Esophagus (tissue), 2 donors: Measurements from ENCODE around the gene BEND7. TPM values are rescaled to one million over a fixed set of nuclear protein-coding genes. Genes with fewer than 3 reads are reported as not detected.
"Not testable (repeated sequence)": the region's sequence is repeated elsewhere in the genome, so short reads cannot be mapped to it uniquely, and the experiment has no call there.

Source experiments
- H3K27ac ChIP-seq, 2 donors: one replicate each; pipeline ENCODE4 v1.5.1; 2013; ENCODE audit warnings: low read depth in 2 of 2, mild to moderate bottlenecking in 2 of 2, inconsistent platforms in 1 of 2, low read length in 1 of 2, moderate library complexity in 1 of 2
- H3K27me3 ChIP-seq, 2 donors: one replicate each; pipeline ENCODE4 v1.6.1; 2013; ENCODE audit warnings: low read length in 2 of 2, control low read depth in 1 of 2, mild to moderate bottlenecking in 1 of 2; ENCODE audit not compliant: insufficient read depth in 2 of 2, control insufficient read depth in 1 of 2
- H3K36me3 ChIP-seq, 2 donors: one replicate each; pipeline ENCODE4 v1.6.1; 2013; ENCODE audit warnings: low read length in 1 of 2; ENCODE audit not compliant: control insufficient read depth in 2 of 2, insufficient read depth in 2 of 2
- H3K4me1 ChIP-seq, 2 donors: one replicate each; pipeline ENCODE4 v1.6.1; 2013; ENCODE audit warnings: low read length in 1 of 2; ENCODE audit not compliant: control insufficient read depth in 2 of 2, insufficient read depth in 2 of 2
- H3K4me3 ChIP-seq, 2 donors: one replicate each; pipeline ENCODE4 v1.5.1; 2013; ENCODE audit warnings: low read length in 2 of 2, mild to moderate bottlenecking in 2 of 2, low read depth in 1 of 2, moderate library complexity in 1 of 2
- H3K9me3 ChIP-seq, 2 donors: one replicate each; pipeline ENCODE4 v1.6.1; 2013; ENCODE audit warnings: mild to moderate bottlenecking in 2 of 2, low read depth in 1 of 2, low read length in 1 of 2, moderate library complexity in 1 of 2; ENCODE audit not compliant: control insufficient read depth in 2 of 2, insufficient read depth in 1 of 2
- WGBS, 2 donors: extraction: QIAGEN DNeasy Blood & Tissue Kit; methylation state at CpG; one replicate each; pipeline ENCODE4 v1.1.7; 2013; 5-methylcytosine and 5-hydroxymethylcytosine counted together
- polyA plus RNA-seq, 2 donors: library from polyadenylated mRNA; stranded (reverse); fragments of 200-250 nt; gene quantifications; one replicate each; pipeline ENCODE4 v1.2.3, GENCODE V29; 2013
- donor health status: healthy with polysubstance abuse.
- donor health status: Bipolar disorder and iron deficiency.

BEND7 gene
- polyA plus RNA-seq, 2 donors, result 1.1 to 1.9 TPM

DNA sequence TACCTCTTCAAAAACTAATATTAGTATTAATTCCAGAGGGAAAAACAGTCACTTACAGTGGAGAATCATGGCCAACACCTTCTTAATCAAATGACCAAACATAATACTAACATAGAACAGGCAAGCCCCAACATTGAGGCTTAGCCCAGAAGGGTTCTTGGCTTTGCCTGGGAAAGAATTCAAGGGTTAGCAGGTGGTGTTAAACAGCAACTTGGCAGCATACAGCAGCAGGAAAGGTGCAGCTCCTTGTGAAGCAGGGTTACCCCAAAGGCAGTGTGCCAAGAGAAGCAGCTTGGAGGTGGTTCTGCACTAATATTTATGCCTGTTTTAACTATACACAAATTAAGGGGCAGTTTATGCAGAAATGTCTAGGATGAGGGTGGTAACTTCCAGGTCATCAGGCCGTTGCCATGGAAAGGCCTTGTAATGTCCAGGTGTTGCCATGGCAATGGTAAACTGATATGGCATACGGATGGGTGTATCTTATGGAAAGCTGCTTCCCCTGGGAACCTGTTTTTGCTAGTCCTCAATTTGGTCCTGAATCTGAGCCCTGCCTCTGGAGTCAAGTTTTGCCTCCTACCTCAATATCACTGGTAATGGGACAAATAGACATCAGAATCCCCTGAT is 27.2 kb upstream of the BEND7 start:
- H3K36me3 ChIP-seq, result no peaks in the 10 kb centered on the region
- H3K4me1 ChIP-seq, result peaks cover 0 to 1% of the 10 kb centered on the region in 2 donors
- H3K27me3 ChIP-seq, result no peaks in the 10 kb centered on the region
- no peak overlapping the region for H3K4me3 ChIP-seq
- H3K27ac ChIP-seq, result no peak overlapping the region
- no peaks in the 10 kb centered on the region for H3K9me3 ChIP-seq
- 35 to 56% methylated on average over 2 of the region's 2 CpGs for WGBS, 2 donors

DNA sequence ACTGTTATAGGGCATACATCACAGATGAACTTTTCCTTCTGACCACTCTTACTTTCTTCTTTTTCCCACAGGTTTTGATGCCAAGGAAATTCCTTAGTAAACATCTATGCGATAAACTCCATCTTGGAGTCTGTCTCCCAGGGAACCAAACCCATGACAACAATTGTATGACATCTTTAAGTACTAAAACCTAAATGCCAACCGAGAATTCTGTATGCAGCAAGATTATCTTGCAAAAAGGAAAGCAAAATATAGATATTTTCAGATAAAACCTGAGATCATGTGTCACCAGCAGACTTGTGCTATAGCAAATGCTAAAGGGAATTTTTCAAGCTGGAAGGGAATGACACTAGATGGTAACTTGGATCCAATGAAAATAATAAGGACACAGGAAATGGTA is 22.0 kb upstream of the BEND7 start:
- Histone ChIP-seq H3K27ac (no peak overlapping the region), H3K27me3 (no peaks in the 10 kb centered on the region), H3K36me3 (no peaks in the 10 kb centered on the region), H3K4me3 (no peak overlapping the region), H3K4me1 (no peaks in the 10 kb centered on the region), H3K9me3 (peaks cover 0 to 2% of the 10 kb centered on the region in 2 donors)
- 73 to 84% methylated on average over 2 of the region's 2 CpGs for WGBS, 2 donors

DNA sequence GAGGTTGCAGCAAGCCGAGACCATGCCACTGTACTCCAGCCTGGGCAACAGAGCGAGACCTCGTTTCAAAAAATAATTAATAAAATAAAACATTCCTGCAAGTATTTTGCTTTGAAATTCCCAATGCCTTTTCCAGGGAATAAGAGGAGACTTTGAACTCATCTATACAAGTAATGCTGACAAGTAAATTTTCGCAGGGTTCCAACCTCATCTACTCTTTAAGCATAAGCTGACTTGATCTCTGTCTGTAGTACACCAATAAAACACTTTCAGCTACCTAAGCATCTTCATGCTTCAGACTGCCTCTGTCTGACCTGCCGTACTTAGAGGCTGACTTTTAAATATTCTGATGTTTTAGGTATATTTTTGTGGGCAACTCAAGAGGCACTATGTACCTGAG is 13.7 kb upstream of the BEND7 start:
- Histone ChIP-seq H3K4me1 (no peaks in the 10 kb centered on the region), H3K27me3 (peaks cover 0 to 3% of the 10 kb centered on the region in 2 donors), H3K36me3 (no peaks in the 10 kb centered on the region), H3K9me3 (no peaks in the 10 kb centered on the region), H3K4me3 (no peak overlapping the region), H3K27ac (no peak overlapping the region)
- 84 to 87% methylated on average over 5 of the region's 5 CpGs for WGBS, 2 donors

DNA sequence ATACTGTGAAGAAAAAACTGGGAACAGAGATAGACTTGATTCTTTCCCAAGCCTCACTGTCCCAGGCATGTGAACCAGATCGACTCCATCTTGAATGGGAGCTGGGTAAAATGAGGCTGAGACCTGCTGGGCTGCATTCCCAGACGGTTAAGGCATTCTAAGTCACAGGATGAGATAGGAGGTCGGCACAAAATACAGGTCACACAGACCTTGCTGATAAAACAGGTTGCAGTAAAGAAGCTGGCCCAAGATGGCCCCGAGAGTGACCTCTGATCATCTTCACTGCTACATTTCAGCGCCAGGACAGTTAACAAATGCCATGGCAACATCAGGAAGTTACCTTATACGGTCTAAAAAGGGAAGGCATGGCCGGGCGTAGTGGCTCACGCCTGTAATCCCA is 9.2 kb upstream of the BEND7 start:
- not testable (repeated sequence) for H3K27me3 ChIP-seq, H3K36me3 ChIP-seq, H3K27ac ChIP-seq, H3K9me3 ChIP-seq, H3K4me1 ChIP-seq, H3K4me3 ChIP-seq
- 61 to 69% methylated on average over 9 of the region's 9 CpGs for WGBS, 2 donors

DNA sequence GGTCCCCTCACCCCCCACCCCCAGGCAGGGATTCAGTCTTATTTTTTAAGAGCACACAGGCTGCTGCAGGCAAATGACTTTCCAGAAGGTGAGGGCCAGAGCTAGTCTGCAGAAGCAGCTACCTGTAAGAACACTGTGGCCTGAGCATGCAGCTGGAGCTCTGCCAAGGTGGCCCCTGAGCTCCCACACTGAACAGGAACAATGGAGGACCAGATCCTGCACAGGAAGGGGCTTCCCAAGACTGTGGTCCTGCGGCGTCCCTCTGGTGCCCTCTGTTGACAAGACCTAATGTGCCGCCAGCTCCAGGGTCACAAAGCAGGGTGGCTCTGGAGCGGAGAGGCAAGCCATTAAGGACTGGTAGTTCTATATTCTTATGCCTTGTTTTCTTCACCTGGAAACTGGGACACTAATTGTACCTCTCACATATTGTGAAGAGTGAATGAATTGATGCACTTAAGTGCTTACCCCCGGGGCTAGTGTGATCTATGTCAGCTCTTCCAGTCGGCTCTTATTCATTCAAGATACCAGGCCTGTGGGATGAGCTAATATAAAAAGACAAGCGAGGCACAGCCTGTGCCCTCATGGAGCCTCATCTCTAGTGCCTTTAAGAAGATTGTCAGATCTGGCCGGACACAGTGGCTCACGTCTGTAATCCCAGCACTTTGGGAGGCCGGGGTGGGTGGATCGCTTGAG is 8.0 kb upstream of the BEND7 start:
- no peaks in the 10 kb centered on the region for H3K4me1 ChIP-seq
- WGBS, 2 donors, result 56 to 57% methylated on average over 11 of the region's 11 CpGs
- no peak overlapping the region for H3K27ac ChIP-seq
- no peaks in the 10 kb centered on the region for H3K9me3 ChIP-seq
- H3K4me3 ChIP-seq, result no peak overlapping the region
- no peaks in the 10 kb centered on the region for H3K36me3 ChIP-seq
- H3K27me3 ChIP-seq, result peaks cover 0 to 3% of the 10 kb centered on the region in 2 donors

DNA sequence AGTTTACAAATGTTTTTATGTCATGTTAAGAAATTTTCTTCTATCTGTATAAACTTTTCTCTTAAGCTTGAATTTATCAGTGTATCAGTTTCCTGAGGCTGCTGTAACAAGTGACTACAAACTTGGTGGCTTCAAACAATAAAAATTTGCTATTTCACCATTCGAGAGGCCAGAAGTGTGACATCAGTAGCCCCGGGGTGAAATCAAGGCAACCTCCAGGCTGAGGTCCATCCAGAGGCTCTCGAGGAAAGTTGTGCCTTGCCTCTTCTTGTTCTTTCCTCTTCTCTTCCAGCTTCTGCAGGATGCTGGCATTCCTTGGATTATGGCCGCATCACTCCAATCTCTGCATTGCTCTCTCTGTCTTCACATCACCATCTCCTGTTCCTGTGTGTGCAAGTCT is 6.5 kb upstream of the BEND7 start:
- WGBS, 2 donors, result 89 to 92% methylated on average over 4 of the region's 4 CpGs
- H3K9me3 ChIP-seq, result no peaks in the 10 kb centered on the region
- H3K4me3 ChIP-seq, result no peak overlapping the region
- H3K27ac ChIP-seq, result no peak overlapping the region
- peaks cover 0 to 3% of the 10 kb centered on the region in 2 donors for H3K27me3 ChIP-seq
- H3K36me3 ChIP-seq, result no peaks in the 10 kb centered on the region
- no peaks in the 10 kb centered on the region for H3K4me1 ChIP-seq

DNA sequence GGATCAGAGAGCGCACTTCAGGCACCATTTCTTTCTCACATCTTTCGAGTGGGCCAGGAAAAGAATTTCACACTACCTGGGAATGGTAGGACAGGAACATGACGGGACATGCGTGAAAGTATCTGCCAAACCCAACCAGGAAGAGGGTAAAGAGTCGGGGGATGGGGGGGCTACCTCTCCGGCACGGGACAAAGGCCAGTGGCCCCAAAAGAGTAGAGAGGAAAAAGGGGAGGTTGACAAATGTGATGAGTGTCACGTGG is 830 bp upstream of the BEND7 start:
- WGBS, 2 donors, result 37 to 40% methylated on average over 8 of the region's 8 CpGs
- Histone ChIP-seq H3K36me3 (no peaks in the 10 kb centered on the region), H3K27me3 (no peaks in the 10 kb centered on the region), H3K4me1 (no peaks in the 10 kb centered on the region), H3K27ac (peak overlapping the region in 1 of 2 donors; percentile 22), H3K4me3 (no peak overlapping the region), H3K9me3 (no peaks in the 10 kb centered on the region)

DNA sequence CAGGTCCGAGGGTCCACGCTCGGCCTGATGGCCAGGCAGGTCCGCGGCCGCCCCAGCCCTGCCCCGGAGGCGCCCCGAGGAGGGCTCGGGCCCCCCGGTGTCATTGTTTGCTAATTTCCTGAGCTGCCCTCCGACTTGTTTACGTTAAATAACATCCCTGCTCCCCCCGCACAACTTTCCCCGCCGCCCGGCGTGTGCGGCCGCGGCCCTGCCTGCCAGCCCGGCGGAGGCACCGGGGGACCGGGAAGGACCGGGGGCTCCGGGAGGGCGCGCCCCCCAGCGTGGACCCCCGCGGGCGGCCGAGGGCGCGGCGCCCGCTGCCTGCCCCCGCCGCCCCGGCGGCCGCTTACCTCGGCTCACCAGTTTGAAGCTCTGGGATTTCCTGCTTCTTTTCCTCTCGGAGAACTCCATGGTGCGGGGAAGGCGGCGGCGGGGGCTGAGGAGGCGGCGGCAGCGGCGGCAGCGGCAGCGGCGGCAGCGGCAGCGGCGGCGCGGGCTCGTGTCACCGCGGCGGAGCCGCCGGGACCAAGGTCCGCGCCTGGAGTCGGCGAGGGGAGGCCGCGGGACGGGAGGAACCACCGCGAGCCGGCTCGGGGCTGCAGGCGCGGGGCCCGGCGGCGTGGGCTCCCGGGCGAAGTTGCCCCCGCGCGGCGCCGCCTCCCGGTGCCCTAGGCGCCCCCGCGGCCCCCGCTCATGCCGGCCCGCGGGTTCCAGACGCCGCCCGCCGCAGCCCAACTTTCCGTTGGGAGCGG is 515 bp downstream of the BEND7 start:
- Histone ChIP-seq H3K4me1 (no peaks in the 10 kb centered on the region), H3K9me3 (no peaks in the 10 kb centered on the region), H3K4me3 (peak overlapping the region; percentile 53 to 75), H3K36me3 (no peaks in the 10 kb centered on the region), H3K27me3 (no peaks in the 10 kb centered on the region), H3K27ac (peak overlapping the region; percentile 23 to 35)
- 1% methylated on average over 50 to 104 of the region's 104 CpGs for WGBS, 2 donors

DNA sequence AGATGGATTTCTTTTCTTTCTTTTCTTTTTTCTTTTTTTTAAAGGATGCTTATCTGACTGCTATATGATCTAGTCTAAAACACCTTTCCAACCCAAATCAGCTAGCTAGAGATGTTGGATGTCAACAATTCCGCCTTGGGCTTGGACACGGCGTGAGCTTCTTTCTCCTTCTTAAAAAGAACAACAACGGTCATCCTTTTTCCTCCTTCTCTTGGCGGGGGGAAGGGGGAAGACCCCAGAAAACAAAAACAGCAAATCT is 1.0 kb downstream of the BEND7 start:
- 12% methylated on average over 5 of the region's 5 CpGs for WGBS, 2 donors
- Histone ChIP-seq H3K27ac (peak overlapping the region; percentile 23 to 35), H3K27me3 (no peaks in the 10 kb centered on the region)

More for the DNA sequence above, 1.0 kb downstream of the BEND7 start:
- Histone ChIP-seq H3K4me3 (peak overlapping the region; percentile 53 to 75), H3K4me1 (no peaks in the 10 kb centered on the region), H3K9me3 (no peaks in the 10 kb centered on the region), H3K36me3 (no peaks in the 10 kb centered on the region)
